AG10803 (cell line): ENCODE results near the gene SRGAP1.

Source experiments
- DNase-seq: peaks from one replicate; pipeline ENCODE4 v3.0.0; 2010; ENCODE audit warnings: low read depth
- H3K4me3 ChIP-seq: 2 replicates; pipeline ENCODE4 v1.5.1; 2011; ENCODE audit warnings: mild to moderate bottlenecking, low read length, control low read depth
- TF ChIP-seq, protein P1 (sequence below): conservative IDR thresholded peaks from 2 replicates; pipeline ENCODE4 v1.5.1; 2011; ENCODE audit warnings: mild to moderate bottlenecking, low read length, control low read depth, inconsistent platforms

Gene SRGAP1

DNA sequence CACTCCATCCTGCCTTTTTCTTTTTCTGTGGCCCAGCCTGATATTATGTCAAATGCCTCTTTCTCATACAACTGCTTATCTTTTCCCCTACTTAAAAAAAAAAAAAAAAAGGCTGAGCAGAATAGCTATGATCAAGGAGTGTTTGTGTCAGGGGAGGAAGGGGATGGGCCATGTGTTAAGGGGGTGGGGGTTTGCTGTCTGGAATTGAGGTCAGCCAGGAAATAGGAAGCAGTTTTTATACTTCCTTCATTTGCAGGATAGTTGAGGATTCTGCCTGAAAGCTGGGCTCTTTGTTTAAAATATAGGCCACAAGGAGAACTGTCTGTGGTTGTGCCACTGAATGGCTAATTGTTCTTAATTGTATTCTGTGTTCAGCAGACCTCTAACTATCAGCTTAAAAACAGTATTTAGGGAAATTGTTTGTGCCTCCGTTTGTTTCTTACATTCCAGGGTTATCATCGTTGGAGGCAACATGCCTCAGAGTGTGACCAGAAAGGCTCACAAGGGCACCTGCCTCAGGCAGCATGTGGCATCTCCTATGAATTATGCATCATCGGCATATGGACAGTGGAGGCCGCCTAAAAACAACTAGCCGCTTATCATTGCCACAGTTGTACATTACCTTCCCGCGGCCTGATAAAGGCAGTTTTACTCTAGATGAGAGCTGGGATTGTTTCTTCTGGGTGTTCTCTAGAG lies 96.0 kb downstream of the SRGAP1 start:
- TF ChIP-seq, protein P1, sequence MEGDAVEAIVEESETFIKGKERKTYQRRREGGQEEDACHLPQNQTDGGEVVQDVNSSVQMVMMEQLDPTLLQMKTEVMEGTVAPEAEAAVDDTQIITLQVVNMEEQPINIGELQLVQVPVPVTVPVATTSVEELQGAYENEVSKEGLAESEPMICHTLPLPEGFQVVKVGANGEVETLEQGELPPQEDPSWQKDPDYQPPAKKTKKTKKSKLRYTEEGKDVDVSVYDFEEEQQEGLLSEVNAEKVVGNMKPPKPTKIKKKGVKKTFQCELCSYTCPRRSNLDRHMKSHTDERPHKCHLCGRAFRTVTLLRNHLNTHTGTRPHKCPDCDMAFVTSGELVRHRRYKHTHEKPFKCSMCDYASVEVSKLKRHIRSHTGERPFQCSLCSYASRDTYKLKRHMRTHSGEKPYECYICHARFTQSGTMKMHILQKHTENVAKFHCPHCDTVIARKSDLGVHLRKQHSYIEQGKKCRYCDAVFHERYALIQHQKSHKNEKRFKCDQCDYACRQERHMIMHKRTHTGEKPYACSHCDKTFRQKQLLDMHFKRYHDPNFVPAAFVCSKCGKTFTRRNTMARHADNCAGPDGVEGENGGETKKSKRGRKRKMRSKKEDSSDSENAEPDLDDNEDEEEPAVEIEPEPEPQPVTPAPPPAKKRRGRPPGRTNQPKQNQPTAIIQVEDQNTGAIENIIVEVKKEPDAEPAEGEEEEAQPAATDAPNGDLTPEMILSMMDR: no peak
- no peak overlapping the region for H3K4me3 ChIP-seq
- no peak for DNase-seq

DNA sequence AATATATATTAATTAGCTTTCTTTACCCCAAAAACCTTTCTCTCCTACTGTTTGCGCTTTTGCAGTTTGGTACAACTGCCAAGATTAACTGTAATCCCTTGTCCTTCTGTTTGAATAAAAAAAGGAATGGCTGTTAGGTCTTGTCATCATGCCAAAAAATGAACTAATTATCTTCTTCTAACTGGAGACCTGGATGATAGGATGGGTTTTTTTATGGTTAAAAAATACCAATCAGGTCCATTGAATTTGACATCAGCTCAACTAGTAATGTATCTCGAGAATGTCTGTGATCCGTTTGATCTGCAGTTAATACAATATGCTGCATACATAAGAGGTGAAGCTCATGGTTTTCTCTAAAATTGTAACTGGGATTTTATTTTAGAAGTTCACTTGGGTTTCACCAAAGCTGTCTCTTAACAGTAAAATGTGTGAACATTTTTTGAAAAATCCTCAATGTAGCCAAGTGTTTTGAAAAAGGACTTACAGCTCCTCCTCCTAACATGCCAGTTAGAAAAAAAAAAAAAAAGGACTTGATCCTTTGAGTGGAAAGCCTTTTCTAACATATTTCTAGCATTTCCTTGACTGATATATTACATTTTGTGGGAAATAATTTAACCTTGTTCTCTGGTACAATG lies 96.8 kb downstream of the SRGAP1 start:
- H3K4me3 ChIP-seq: no peak overlapping the region
- TF ChIP-seq, protein P1: no peak
- no peak for DNase-seq

DNA sequence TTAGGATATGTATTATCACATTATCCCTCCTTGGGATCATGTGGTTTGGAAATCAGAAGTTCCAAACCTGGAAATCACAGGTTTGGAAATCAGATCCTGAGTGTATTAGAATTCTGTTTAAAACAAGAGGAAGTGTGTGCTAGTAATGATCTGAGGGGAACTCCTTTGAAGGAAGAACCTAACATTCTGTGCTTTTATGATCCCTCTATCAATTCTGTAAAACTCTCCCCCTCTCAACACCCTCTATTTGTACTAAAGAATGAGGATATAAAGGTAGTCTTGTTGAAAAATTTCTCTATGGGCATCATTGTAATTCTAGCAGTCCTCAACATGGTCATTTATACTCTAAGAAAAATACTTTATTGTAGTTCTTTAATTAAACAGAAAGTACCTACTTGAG lies 97.4 kb downstream of the SRGAP1 start:
- TF ChIP-seq, protein P1: no peak
- DNase-seq: no peak
- no peak overlapping the region for H3K4me3 ChIP-seq

DNA sequence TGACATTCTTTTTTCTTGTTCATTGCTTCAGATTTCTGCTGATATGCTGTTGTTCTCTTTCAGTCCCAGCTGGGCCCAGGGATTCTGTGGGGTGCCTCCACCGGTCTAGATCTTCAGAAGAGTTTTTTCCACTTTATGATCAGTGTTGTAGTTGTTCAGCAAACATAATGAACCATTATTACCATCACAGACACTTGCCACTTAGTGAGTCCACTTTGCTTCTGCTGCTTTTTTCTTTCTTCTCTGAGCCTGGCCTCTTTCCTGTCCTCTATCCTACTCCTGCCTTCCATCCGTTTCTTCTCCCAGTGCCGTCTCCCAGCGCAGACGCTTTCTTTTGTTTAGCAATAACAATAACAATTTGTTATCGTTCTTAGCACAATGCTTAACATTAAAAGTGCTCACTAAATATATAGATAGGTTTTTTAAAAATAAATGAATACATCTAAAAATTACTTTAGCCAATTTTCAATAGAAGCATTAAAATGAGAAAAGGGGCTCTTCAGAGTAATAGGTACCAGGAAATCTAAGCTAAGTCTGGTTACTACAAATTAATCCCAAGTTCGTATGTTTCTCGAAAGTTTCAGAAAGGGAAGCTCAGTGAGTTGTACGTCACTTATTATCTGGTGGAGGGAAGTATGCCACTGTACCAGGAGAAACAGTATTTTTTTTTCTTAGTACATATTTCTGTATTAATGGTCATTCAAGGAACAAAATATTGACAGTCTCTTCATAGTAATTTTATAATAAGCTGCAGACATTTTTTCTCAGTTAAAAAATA lies 98.2 kb downstream of the SRGAP1 start:
- H3K4me3 ChIP-seq: no peak overlapping the region
- TF ChIP-seq, protein P1: no peak

DNA sequence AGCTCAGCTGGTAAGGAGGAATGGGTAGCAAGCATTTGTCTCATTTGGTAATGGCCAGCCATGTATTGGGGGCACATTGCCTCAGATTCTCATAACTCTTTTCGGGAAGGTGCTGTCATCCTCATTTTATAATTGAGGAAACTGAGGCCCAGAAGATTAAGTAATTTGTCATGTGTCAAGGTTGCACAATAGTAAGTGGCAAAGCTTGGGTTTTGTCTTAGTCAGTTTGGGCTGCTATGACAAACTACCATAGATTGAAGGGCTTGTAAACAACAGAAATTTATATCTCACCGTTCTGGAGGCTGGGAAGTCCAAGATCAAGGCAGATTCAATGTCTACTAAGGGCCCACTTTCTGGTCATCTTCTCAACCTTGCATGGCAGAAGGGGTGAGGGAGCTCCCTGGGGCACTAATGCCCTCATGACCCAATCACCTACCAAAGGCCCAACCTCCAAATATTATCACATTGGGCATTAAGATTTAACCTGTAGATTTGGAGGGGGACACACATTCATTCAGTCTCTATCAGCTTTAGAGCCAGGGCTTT lies 99.6 kb downstream of the SRGAP1 start:
- DNase-seq: no peak
- TF ChIP-seq, protein P1: no peak

More for the DNA sequence above, 98.2 kb downstream of the SRGAP1 start:
- no peak for DNase-seq

DNA sequence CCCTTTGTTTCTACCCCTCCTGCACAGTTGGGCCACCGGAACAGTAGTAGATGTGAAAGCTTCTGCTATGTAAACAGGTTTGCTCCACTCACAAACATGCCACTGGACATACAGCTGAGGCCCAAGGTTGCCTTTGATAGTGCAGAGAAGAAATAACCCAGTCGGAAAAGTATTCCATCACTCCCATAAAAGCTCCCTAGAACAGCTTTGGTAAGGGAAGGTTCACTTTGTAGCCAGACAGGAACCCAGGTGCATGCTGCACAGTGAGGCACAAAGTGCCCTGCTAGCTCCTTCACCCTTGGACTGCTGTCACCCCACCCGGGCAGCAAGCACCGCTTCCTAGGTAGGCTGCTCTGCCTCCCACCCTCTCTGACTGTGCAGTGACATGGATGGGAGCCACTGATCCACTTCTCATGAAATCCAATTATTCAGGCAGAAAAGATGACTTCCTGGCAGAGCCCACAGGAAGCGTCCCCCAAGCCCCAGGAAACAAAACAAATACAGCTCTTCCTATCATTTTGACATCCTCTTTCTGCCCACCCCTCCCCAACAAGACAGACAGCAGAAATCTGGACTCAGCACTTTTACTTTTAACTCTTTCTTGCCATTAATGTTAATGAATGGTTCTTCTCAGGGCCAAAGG lies 100.2 kb downstream of the SRGAP1 start:
- H3K4me3 ChIP-seq: no peak overlapping the region
- no peak for DNase-seq
- TF ChIP-seq, protein P1: no peak

More for the DNA sequence above, 99.6 kb downstream of the SRGAP1 start:
- H3K4me3 ChIP-seq: no peak overlapping the region
